CD4-positive, alpha-beta T cell treated with Interferon gamma for 1 hour (primary cell): ENCODE measurements around the gene GBX1.

Experiments
- DNase-seq: peaks from one replicate; pipeline ENCODE4 v3.0.0-alpha.2; 2020

GBX1 gene

GRCh38 chr7:151193203-151193978 lies 25.9 kb upstream of the GBX1 start:
- no peak for DNase-seq

GRCh38 chr7:151192002-151192539 lies 24.6 kb upstream of the GBX1 start:
- no peak for DNase-seq

- DNase-seq: no peak
Observed at GRCh38 chr7:151191544-151191943, 24.1 kb upstream of the GBX1 start.

- no peak for DNase-seq
Observed at GRCh38 chr7:151189038-151189437, 21.5 kb upstream of the GBX1 start.

GRCh38 chr7:151188252-151188542 lies 20.7 kb upstream of the GBX1 start:
- DNase-seq: no peak

GRCh38 chr7:151187409-151188251 lies 20.1 kb upstream of the GBX1 start:
- no peak for DNase-seq

GRCh38 chr7:151186640-151187408 lies 19.3 kb upstream of the GBX1 start, which contains the start of gene ASB10:
Gene ASB10 (minus strand): TSS chr7:151187250. CDS start chr7:151187130, 120 bp downstream.
- no peak for DNase-seq

- no peak for DNase-seq
Observed at GRCh38 chr7:151185762-151186639, 18.5 kb upstream of the GBX1 start.

GRCh38 chr7:151181011-151181431 lies 13.5 kb upstream of the GBX1 start:
- DNase-seq: no peak

- no peak for DNase-seq
Observed at GRCh38 chr7:151179946-151180345, 12.5 kb upstream of the GBX1 start.

- no peak for DNase-seq
Observed at GRCh38 chr7:151179287-151179860, 11.9 kb upstream of the GBX1 start.

GRCh38 chr7:151178831-151179230 lies 11.3 kb upstream of the GBX1 start:
- no peak for DNase-seq

- DNase-seq: no peak
Observed at GRCh38 chr7:151178236-151178635, 10.7 kb upstream of the GBX1 start.

GRCh38 chr7:151177310-151177709 lies 9.8 kb upstream of the GBX1 start:
- no peak for DNase-seq

GRCh38 chr7:151176401-151176800 lies 8.9 kb upstream of the GBX1 start:
- DNase-seq: no peak

- DNase-seq: no peak
Observed at GRCh38 chr7:151175793-151176311, 8.4 kb upstream of the GBX1 start.

- no peak for DNase-seq
Observed at GRCh38 chr7:151175047-151175792, 7.7 kb upstream of the GBX1 start.

- DNase-seq: peak; percentile 41
Observed at GRCh38 chr7:151174246-151175046, 7.0 kb upstream of the GBX1 start.

- DNase-seq: no peak
Observed at GRCh38 chr7:151173386-151174245, 6.1 kb upstream of the GBX1 start.
